ENCODE measurements around the gene NOXO1. TPM values are rescaled to one million over a fixed set of nuclear protein-coding genes. Genes with fewer than 3 reads are reported as not detected.

Gene NOXO1
- total and polyA plus RNA-seq, 7 experiments from 2014 or later: 0.17 to 1.3 (median 0.76) TPM

DNA sequence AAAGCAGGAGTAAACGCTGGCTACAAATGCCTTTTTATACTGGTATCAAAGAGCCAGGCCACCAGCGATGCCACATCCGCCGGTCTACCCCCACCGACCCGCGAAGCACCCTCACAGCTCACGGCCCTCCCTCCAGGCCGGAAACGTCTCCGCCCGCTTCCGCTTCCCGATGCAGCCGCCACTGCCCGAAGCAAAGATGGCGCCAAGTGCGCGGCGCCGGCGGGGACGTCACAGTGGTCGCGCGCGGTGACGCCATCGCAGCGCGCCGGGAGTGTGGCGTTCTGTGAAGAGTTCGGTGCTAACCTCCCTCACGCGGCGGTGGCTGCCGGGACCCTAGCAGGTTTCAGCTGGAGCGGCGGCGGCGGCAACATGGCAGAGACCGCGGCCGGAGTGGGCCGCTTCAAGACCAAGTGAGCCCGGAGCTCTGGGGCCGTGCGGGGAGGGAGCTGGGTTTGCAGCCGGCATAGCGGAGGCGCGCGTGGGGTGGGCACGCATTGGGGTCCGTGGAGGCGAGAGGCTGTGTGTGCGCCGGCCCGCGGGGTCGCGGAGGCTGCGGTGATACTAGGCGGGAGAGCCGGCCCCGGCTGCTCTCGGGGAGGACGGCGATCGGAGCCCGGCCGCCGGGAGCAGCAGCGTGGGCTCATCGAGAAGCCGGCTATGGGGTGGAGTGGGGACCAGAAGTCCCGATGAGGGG, 9.3 kb downstream of the NOXO1 start, which contains the start of gene TBL3:
Gene TBL3, plus strand, starts transcription at position 258 of the 694 bp plus-strand sequence. Its CDS starts 112 bp downstream, at position 370.
- peaks cover 0 to 3% (median 0%) of the 10 kb centered on the region in 11 donors for H3K9me3 Mint-ChIP-seq
- peak within 1 kb of the TSS; percentile 93 to 100 (median 98) for H3K27ac Mint-ChIP-seq
- peak within 1 kb of the TSS; percentile 89 for H3K27ac ChIP-seq (ENCODE audit: low read depth, low read length)
- ATAC-seq (peak; percentile 97), DNase-seq (peak; percentile 95 to 99 (median 98))
- no peaks in the 10 kb centered on the region for H3K27me3 ChIP-seq (ENCODE audit: control insufficient read depth in 2 of 2, insufficient read depth in 2 of 2, low read length in 2 of 2)
- POLR2A ChIA-PET: interaction anchor here (0.6 to 3.7 kb wide), 16 partner anchors 9 to 561 kb away, joined by 3 to 38 read pairs (median 6); partner anchors contain the start of genes GFER, MSRB1, NDUFB10 and NOXO1
- H3K4me3 ChIP-seq (ENCODE audit: low read length): peak within 1 kb of the TSS; percentile 81
- peaks cover 0 to 4% (median 0%) of the 10 kb centered on the region in 5 donors for H3K27me3 Mint-ChIP-seq
- peak within 1 kb of the TSS; percentile 87 to 98 (median 95) for H3K4me3 Mint-ChIP-seq
- peaks cover 7 to 18% of the 10 kb centered on the region in 2 donors for H3K4me1 ChIP-seq (ENCODE audit: control insufficient read depth in 2 of 2, insufficient read depth in 2 of 2, low read length in 2 of 2)
- H3K4me1 Mint-ChIP-seq: peaks cover 16 to 27% (median 20%) of the 10 kb centered on the region in 7 donors
- intact Hi-C loops (cut with micrococcal nuclease): loop anchor here (1.0 to 5.0 kb wide), 5 partner anchors 8 to 250 kb away; partner anchors contain the start of genes MSRB1 (in 2 of the 2), RPS2 (in 2 of the 2), E4F1 (in 1 of the 2) and NDUFB10 (in 1 of the 2)
- CTCF ChIA-PET: interaction anchor here (1.3 kb wide), 1 partner anchor 168 kb away, joined by 4 read pairs; no protein-coding TSS in a partner anchor
- peaks cover 0 to 18% (median 7%) of the 10 kb centered on the region in 5 donors for H3K36me3 Mint-ChIP-seq
- H3K36me3 ChIP-seq (ENCODE audit: control insufficient read depth in 2 of 3, insufficient read depth in 3 of 3, low read length in 3 of 3): peaks cover 0 to 36% (median 0%) of the 10 kb centered on the region in 3 experiments
- H3K9me3 ChIP-seq (ENCODE audit: control insufficient read depth in 2 of 3, low read length in 3 of 3): no peaks in the 10 kb centered on the region

GRCh38 chr16:1968146-1968953, 12.9 kb downstream of the NOXO1 start:
- CTCF ChIA-PET: no interaction called here
- peak overlapping the region in 3 of 9 donors; percentile 20 to 28 (median 23) for H3K27ac Mint-ChIP-seq
- intact Hi-C loops (cut with micrococcal nuclease): loop anchor here in 1 of 2 donors (10.0 kb wide), 1 partner anchor 354 kb away; the partner anchor contains the start of genes CRAMP1 and IFT140
- H3K9me3 ChIP-seq (ENCODE audit: control insufficient read depth in 2 of 3, low read length in 3 of 3): no peaks in the 10 kb centered on the region
- no peak overlapping the region for H3K27ac ChIP-seq (ENCODE audit: low read depth, low read length)
- no peak overlapping the region for H3K4me3 Mint-ChIP-seq
- no peaks in the 10 kb centered on the region for H3K27me3 ChIP-seq (ENCODE audit: control insufficient read depth in 2 of 2, insufficient read depth in 2 of 2, low read length in 2 of 2)
- peaks cover 3 to 15% (median 5%) of the 10 kb centered on the region in 5 donors for H3K36me3 Mint-ChIP-seq
- POLR2A ChIA-PET: interaction anchor here (0.6 to 1.9 kb wide), 3 partner anchors 101 to 1314 kb away, joined by 3 to 6 read pairs (median 3); partner anchors contain the start of gene TRAF7
- no peak for DNase-seq
- H3K4me3 ChIP-seq (ENCODE audit: low read length): no peak overlapping the region
- peaks cover 20 to 33% of the 10 kb centered on the region in 2 donors for H3K4me1 ChIP-seq (ENCODE audit: control insufficient read depth in 2 of 2, insufficient read depth in 2 of 2, low read length in 2 of 2)
- peaks cover 0 to 3% (median 0%) of the 10 kb centered on the region in 11 donors for H3K9me3 Mint-ChIP-seq
- ATAC-seq: no peak
- H3K27me3 Mint-ChIP-seq: peaks cover 0 to 4% (median 0%) of the 10 kb centered on the region in 5 donors
- peaks cover 28 to 37% (median 33%) of the 10 kb centered on the region in 7 donors for H3K4me1 Mint-ChIP-seq
- H3K36me3 ChIP-seq (ENCODE audit: control insufficient read depth in 2 of 3, insufficient read depth in 3 of 3, low read length in 3 of 3): peaks cover 0 to 10% (median 3%) of the 10 kb centered on the region in 3 experiments

DNA sequence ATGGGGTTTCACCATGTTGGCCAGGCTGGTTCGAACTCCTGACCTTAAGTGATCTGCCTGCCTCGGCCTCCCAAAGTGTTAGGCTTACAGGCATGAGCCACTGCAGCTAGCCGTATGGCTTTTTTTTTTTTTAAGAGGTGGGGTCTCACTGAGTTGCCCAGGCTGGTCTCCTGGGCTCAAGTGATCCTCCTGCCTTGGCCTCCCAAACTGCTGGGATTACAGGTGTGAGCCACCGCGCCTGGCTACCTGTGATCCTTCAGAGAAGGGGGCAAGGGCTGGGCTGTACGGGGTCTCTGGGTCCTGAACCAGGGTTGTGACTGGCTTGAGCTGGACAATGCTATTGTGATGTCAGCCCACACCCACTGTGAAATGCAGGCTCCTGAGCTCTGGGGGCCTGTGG, 14.8 kb downstream of the NOXO1 start, which contains the start of gene RNF151:
Gene RNF151, plus strand, starts transcription at position 397 of the 400 bp plus-strand sequence. CDS start 26 bp downstream, outside the sequence.
- peaks cover 8 to 22% (median 10%) of the 10 kb centered on the region in 3 experiments for H3K36me3 ChIP-seq (ENCODE audit: control insufficient read depth in 2 of 3, insufficient read depth in 3 of 3, low read length in 3 of 3)
- Mint-ChIP-seq H3K36me3 (peaks cover 3 to 17% (median 5%) of the 10 kb centered on the region in 5 donors), H3K27me3 (no peaks in the 10 kb centered on the region), H3K9me3 (no peaks in the 10 kb centered on the region), H3K27ac (peak within 1 kb of the TSS in 8 of 9 donors; percentile 96 to 98 (median 97)), H3K4me3 (peak within 1 kb of the TSS; percentile 89 to 97 (median 94)), H3K4me1 (peaks cover 17 to 42% (median 26%) of the 10 kb centered on the region in 7 donors)
- DNase-seq (no peak), ATAC-seq (no peak)
- peak within 1 kb of the TSS; percentile 81 for H3K4me3 ChIP-seq (ENCODE audit: low read length)
- peaks cover 23 to 24% of the 10 kb centered on the region in 2 donors for H3K4me1 ChIP-seq (ENCODE audit: control insufficient read depth in 2 of 2, insufficient read depth in 2 of 2, low read length in 2 of 2)
- H3K27me3 ChIP-seq (ENCODE audit: control insufficient read depth in 2 of 2, insufficient read depth in 2 of 2, low read length in 2 of 2): no peaks in the 10 kb centered on the region
- ChIA-PET POLR2A (interaction anchor here (0.7 to 3.5 kb wide), 7 partner anchors 24 to 442 kb away, joined by 3 to 52 read pairs (median 17); partner anchors contain the start of genes MSRB1, NUBP2, SPSB3 and SYNGR3), CTCF (interaction anchor here (0.8 to 1.2 kb wide), 3 partner anchors 22 to 189 kb away, joined by 3 to 4 read pairs (median 3); partner anchors contain the start of gene TRAF7)
- peak within 1 kb of the TSS; percentile 100 for H3K27ac ChIP-seq (ENCODE audit: low read depth, low read length)
- no peaks in the 10 kb centered on the region for H3K9me3 ChIP-seq (ENCODE audit: control insufficient read depth in 2 of 3, low read length in 3 of 3)
- intact Hi-C loops (cut with micrococcal nuclease): loop anchor here in 1 of 2 donors (10.0 kb wide), 1 partner anchor 352 kb away; the partner anchor contains the start of genes CRAMP1 and IFT140

DNA sequence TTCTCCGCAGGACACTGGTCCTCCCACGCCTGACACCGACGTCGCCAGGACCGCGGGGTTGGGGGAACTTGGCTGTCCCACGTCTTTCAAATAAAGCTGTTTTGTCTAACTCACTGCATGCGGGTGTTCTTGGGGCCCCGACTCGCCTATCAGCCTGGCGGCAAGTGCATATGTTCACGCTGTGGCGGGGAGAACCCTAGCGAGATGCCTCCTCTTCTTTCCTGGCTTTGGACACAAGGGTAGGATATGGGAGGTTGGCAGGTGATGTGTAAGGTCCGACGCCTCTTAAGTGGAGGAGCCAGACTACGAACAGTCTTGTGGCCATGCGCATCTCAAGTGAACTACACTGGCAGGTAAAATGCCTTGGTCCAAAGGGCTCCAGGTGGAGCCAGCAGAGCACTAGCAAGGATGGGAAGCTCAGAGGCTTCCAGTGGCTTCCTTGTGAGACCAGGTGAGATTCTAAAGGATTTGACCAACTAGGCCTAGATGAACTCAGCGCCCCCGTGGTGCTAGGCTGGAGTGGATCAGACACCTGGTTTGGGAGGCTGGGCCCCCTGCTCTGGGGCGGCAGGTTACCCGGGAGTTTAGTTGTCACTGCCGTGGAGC, 15.8 kb downstream of the NOXO1 start:
- Histone ChIP-seq H3K36me3 (ENCODE audit: control insufficient read depth in 2 of 3, insufficient read depth in 3 of 3, low read length in 3 of 3) (peaks cover 8 to 22% (median 10%) of the 10 kb centered on the region in 3 experiments), H3K4me1 (ENCODE audit: control insufficient read depth in 2 of 2, insufficient read depth in 2 of 2, low read length in 2 of 2) (peaks cover 21 to 33% of the 10 kb centered on the region in 2 donors), H3K9me3 (ENCODE audit: control insufficient read depth in 2 of 3, low read length in 3 of 3) (no peaks in the 10 kb centered on the region), H3K27ac (ENCODE audit: low read depth, low read length) (peak overlapping the region; percentile 100), H3K27me3 (ENCODE audit: control insufficient read depth in 2 of 2, insufficient read depth in 2 of 2, low read length in 2 of 2) (no peaks in the 10 kb centered on the region), H3K4me3 (ENCODE audit: low read length) (peak overlapping the region; percentile 81)
- ATAC-seq: no peak
- POLR2A ChIA-PET: interaction anchor here (0.6 to 3.5 kb wide), 33 partner anchors 9 to 1586 kb away, joined by 3 to 61 read pairs (median 5); partner anchors contain the start of genes AMDHD2, EME2, FAHD1 and GFER
- Mint-ChIP-seq H3K27me3 (no peaks in the 10 kb centered on the region), H3K4me3 (peak overlapping the region; percentile 89 to 97 (median 94)), H3K27ac (peak overlapping the region; percentile 95 to 98 (median 97)), H3K4me1 (peaks cover 19 to 43% (median 27%) of the 10 kb centered on the region in 7 donors), H3K9me3 (no peaks in the 10 kb centered on the region), H3K36me3 (peaks cover 3 to 23% (median 10%) of the 10 kb centered on the region in 5 donors)
- no peak for DNase-seq
- CTCF ChIA-PET: interaction anchor here (0.8 to 1.2 kb wide), 3 partner anchors 21 to 190 kb away, joined by 3 to 4 read pairs (median 3); partner anchors contain the start of gene TRAF7
- intact Hi-C loops (cut with micrococcal nuclease): loop anchor here (2.0 to 10.0 kb wide), 5 partner anchors 25 to 1285 kb away; partner anchors contain the start of genes CRAMP1 (in 1 of the 2), IFT140 (in 1 of the 2), PGP (in 1 of the 2) and STUB1 (in 1 of the 2)

DNA sequence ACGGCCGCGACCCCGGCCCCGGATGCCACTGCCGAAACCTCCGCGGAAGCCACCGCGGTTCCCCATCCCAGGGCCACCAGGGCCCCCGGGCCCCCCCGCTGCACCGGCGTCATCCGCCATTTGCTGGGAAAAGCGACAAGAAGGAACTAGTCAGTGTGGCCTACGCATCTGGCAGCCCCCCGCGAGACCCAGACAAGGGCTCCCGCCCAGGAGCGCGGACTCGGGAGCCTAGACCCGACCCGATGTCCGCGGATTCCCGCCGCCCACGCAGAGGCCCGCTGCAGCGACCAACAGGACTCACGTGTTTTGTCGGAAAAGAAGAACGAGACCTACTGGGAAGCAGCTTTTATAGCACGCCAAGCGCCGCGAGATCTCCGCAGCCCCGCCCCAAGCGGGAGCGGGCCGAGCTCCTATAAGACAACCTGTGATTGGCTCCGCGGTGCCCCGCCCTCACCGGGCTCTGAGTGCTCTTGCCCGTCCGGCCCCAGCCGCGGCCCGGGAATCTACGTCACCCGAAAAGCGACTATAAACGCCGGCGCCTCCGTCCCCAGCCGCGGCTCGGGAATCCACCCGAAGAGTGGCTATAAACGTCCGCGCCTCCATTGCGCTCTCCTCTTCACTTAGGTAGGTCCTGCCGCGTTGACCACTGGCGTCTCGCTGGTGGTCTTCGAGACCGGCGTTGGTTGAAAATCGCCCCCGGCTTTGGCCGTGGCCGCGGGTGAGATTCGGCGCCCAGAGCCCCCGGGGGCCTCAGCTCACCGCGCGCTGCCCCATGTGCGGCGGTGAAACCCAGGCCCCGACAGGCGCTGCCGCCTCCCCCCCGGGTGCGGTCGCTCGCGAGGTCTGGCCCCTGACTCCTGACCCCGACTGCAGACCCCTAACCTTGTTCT, 16.5 kb downstream of the NOXO1 start, which contains the start of gene RPS2:
Gene RPS2, minus strand, starts transcription at position 321 of the 890 bp plus-strand sequence. Its CDS starts 201 bp downstream, at position 120.
- Mint-ChIP-seq H3K36me3 (peaks cover 3 to 25% (median 10%) of the 10 kb centered on the region in 5 donors), H3K4me1 (peaks cover 21 to 49% (median 32%) of the 10 kb centered on the region in 7 donors), H3K4me3 (peak within 1 kb of the TSS; percentile 89 to 97 (median 94)), H3K27ac (peak within 1 kb of the TSS; percentile 95 to 98 (median 97)), H3K9me3 (peaks cover 0 to 3% (median 0%) of the 10 kb centered on the region in 11 donors), H3K27me3 (no peaks in the 10 kb centered on the region)
- ChIA-PET POLR2A (interaction anchor here (0.6 to 3.5 kb wide), 38 partner anchors 8 to 1585 kb away, joined by 3 to 61 read pairs (median 5); partner anchors contain the start of genes AMDHD2, EME2, FAHD1 and GFER), CTCF (no interaction called here)
- peak; percentile 94 to 99 (median 97) for DNase-seq
- peaks cover 8 to 23% (median 10%) of the 10 kb centered on the region in 3 experiments for H3K36me3 ChIP-seq (ENCODE audit: control insufficient read depth in 2 of 3, insufficient read depth in 3 of 3, low read length in 3 of 3)
- H3K4me3 ChIP-seq (ENCODE audit: low read length): peak within 1 kb of the TSS; percentile 81
- peak within 1 kb of the TSS; percentile 100 for H3K27ac ChIP-seq (ENCODE audit: low read depth, low read length)
- no peaks in the 10 kb centered on the region for H3K9me3 ChIP-seq (ENCODE audit: control insufficient read depth in 2 of 3, low read length in 3 of 3)
- no peaks in the 10 kb centered on the region for H3K27me3 ChIP-seq (ENCODE audit: control insufficient read depth in 2 of 2, insufficient read depth in 2 of 2, low read length in 2 of 2)
- intact Hi-C loops (cut with micrococcal nuclease): loop anchor here (1.0 to 10.0 kb wide), 11 partner anchors 8 to 1284 kb away; partner anchors contain the start of genes TBL3 (in 2 of the 2), ZNF598 (in 2 of the 2), ATP6V0C (in 1 of the 2) and CRAMP1 (in 1 of the 2)
- H3K4me1 ChIP-seq (ENCODE audit: control insufficient read depth in 2 of 2, insufficient read depth in 2 of 2, low read length in 2 of 2): peaks cover 25 to 41% of the 10 kb centered on the region in 2 donors
- peak; percentile 97 for ATAC-seq

Data from naive thymus-derived CD4-positive, alpha-beta T cell (primary cell).